Testis (tissue), 3 donors: ENCODE data around the gene SLC39A3. TPM values are rescaled to one million over a fixed set of nuclear protein-coding genes. Genes with fewer than 3 reads are reported as not detected.
A peak's percentile ranks its signal among the peaks of the same experiment; 100 is the strongest.

Experiments used
- DNase-seq: peaks from one replicate; pipeline ENCODE4 v3.0.0-alpha.2; 2019
- H3K27ac ChIP-seq, 2 donors: fragments of 200-600 bp; sonication (generic); one replicate each; pipeline ENCODE4 v1.5.1; 2019
- H3K27me3 ChIP-seq: fragments of 200-600 bp; sonication (generic); one replicate; pipeline ENCODE4 v1.5.1; 2019
- H3K36me3 ChIP-seq: fragments of 200-600 bp; sonication (generic); one replicate; pipeline ENCODE4 v1.5.1; 2017; ENCODE audit warnings: low read depth; ENCODE audit errors: missing control alignments
- H3K4me1 ChIP-seq: fragments of 200-600 bp; sonication (generic); one replicate; pipeline ENCODE4 v1.5.1; 2019
- H3K4me3 ChIP-seq, 2 donors: fragments of 200-600 bp; sonication (generic); one replicate each; pipeline ENCODE4 v1.5.1; 2017 to 2019
- H3K9me3 ChIP-seq: fragments of 200-600 bp; sonication (generic); one replicate; pipeline ENCODE4 v1.5.1; 2017
- CTCF ChIP-seq, 3 experiments: fragments of 450-650 bp in 2 of 3; fragments of 200-600 bp in 1 of 3; sonication (generic) in 1 of 3; IDR thresholded peaks; one replicate each; pipeline ENCODE4 v1.5.1; 2016 to 2019; ENCODE audit warnings: antibody characterized with exemption in 3 of 3, mild to moderate bottlenecking in 2 of 3, moderate library complexity in 1 of 3
- POLR2A ChIP-seq: fragments of 450-650 bp; IDR thresholded peaks from one replicate; pipeline ENCODE4 v1.6.1; 2017; ENCODE audit warnings: antibody characterized with exemption, mild to moderate bottlenecking, moderate library complexity
- WGBS, 2 donors: methylation state at CpG; one replicate each; pipeline ENCODE4 v1.1.5; 2018; 5-methylcytosine and 5-hydroxymethylcytosine counted together
- intact Hi-C: fragments of 100-400 bp; cut with DNase I; formaldehyde crosslinking; loops from one replicate; pipeline ENCODE4 v1.15.1; 2023; ENCODE audit warnings: low total_unique reads
- polyA plus RNA-seq: library from polyadenylated mRNA; stranded (reverse); fragments of 350-450 nt; fragmentation: Illumina TruSeq; extraction: RNeasy Lipid Tissue Mini Kit (QIAGEN cat#74804); gene quantifications from one replicate; pipeline ENCODE4 v1.2.3, GENCODE V29; 2014; ENCODE audit warnings: low read depth, low replicate concordance; ENCODE audit not compliant: insufficient read depth
- total RNA-seq, 2 donors: library from RNA; depleted of rRNA; stranded (reverse); fragments of >200 nt; gene quantifications; one replicate each; pipeline ENCODE4 v1.2.3, GENCODE V29; 2016

SLC39A3 gene
- total and polyA plus RNA-seq, 3 donors from 2014 or later: 126 to 198 (median 160) TPM

GRCh38 chr19:2694196-2694595, 45.6 kb downstream of the SLC39A3 start:
- WGBS, 2 donors: 70 to 93% methylated on average over 3 to 5 of the region's 5 CpGs

GRCh38 chr19:2693492-2694160, 46.2 kb downstream of the SLC39A3 start:
- Histone ChIP-seq H3K9me3 (no peaks in the 10 kb centered on the region), H3K4me3 (no peak overlapping the region), H3K27me3 (no peaks in the 10 kb centered on the region), H3K36me3 (no peaks in the 10 kb centered on the region), H3K27ac (peak overlapping the region in 1 of 2 donors; percentile 7), H3K4me1 (peaks cover 16% of the 10 kb centered on the region)
- TF ChIP-seq POLR2A (no peak), CTCF (IDR thresholded peaks at IDR 0.05) (no peak)
- intact Hi-C loops: no loop called here
- DNase-seq: no peak
- WGBS, 2 donors: 41 to 52% methylated on average over 12 of the region's 12 CpGs

More at GRCh38 chr19:2694196-2694595, 45.6 kb downstream of the SLC39A3 start:
- peak overlapping the region; percentile 36 to 80 for H3K27ac ChIP-seq
- no peaks in the 10 kb centered on the region for H3K9me3 ChIP-seq
- intact Hi-C loops: no loop called here
- no peak overlapping the region for H3K4me3 ChIP-seq
- DNase-seq: no peak
- H3K36me3 ChIP-seq: no peaks in the 10 kb centered on the region
- TF ChIP-seq CTCF (IDR thresholded peaks at IDR 0.05) (no peak), POLR2A (no peak)
- H3K4me1 ChIP-seq: peaks cover 16% of the 10 kb centered on the region
- no peaks in the 10 kb centered on the region for H3K27me3 ChIP-seq

- DNase-seq: peak; percentile 85
- 69 to 71% methylated on average over 9 of the region's 9 CpGs for WGBS, 2 donors
- Histone ChIP-seq H3K4me3 (no peak overlapping the region), H3K27me3 (no peaks in the 10 kb centered on the region), H3K4me1 (peaks cover 16% of the 10 kb centered on the region), H3K9me3 (no peaks in the 10 kb centered on the region), H3K36me3 (no peaks in the 10 kb centered on the region), H3K27ac (peak overlapping the region; percentile 7 to 59)
- intact Hi-C loops: no loop called here
- TF ChIP-seq CTCF (IDR thresholded peaks at IDR 0.05): no peak
- no peak for TF ChIP-seq POLR2A
Observed at GRCh38 chr19:2691951-2692350, 47.9 kb downstream of the SLC39A3 start.

- no peaks in the 10 kb centered on the region for H3K36me3 ChIP-seq
- DNase-seq: no peak
- H3K27ac ChIP-seq: peak overlapping the region in 1 of 2 donors; percentile 7
- 79 to 83% methylated on average over 11 of the region's 11 CpGs for WGBS, 2 donors
- intact Hi-C loops: no loop called here
- no peaks in the 10 kb centered on the region for H3K9me3 ChIP-seq
- H3K27me3 ChIP-seq: no peaks in the 10 kb centered on the region
- no peak for TF ChIP-seq POLR2A
- no peak for TF ChIP-seq CTCF (IDR thresholded peaks at IDR 0.05)
- H3K4me3 ChIP-seq: no peak overlapping the region
- peaks cover 16% of the 10 kb centered on the region for H3K4me1 ChIP-seq
Observed at GRCh38 chr19:2690856-2691255, 49.0 kb downstream of the SLC39A3 start.

GRCh38 chr19:2686360-2686759, 53.5 kb downstream of the SLC39A3 start:
- H3K4me1 ChIP-seq: no peaks in the 10 kb centered on the region
- no peak overlapping the region for H3K4me3 ChIP-seq
- no peaks in the 10 kb centered on the region for H3K36me3 ChIP-seq
- intact Hi-C loops: no loop called here
- peak; percentile 50 for DNase-seq
- H3K9me3 ChIP-seq: no peaks in the 10 kb centered on the region
- WGBS, 2 donors: 65 to 68% methylated on average over 17 of the region's 17 CpGs
- no peak for TF ChIP-seq CTCF (IDR thresholded peaks at IDR 0.05)
- no peak for TF ChIP-seq POLR2A
- H3K27ac ChIP-seq: peak overlapping the region; percentile 39 to 69
- H3K27me3 ChIP-seq: no peaks in the 10 kb centered on the region
